Ovary (tissue), 3 donors: Measurements from ENCODE around the gene LRP10.

Experiments used
- CTCF ChIP-seq, 3 donors: fragments of 450-650 bp in 2 of 3; fragments of 200-600 bp in 1 of 3; IDR thresholded peaks; one replicate each; pipeline versions ENCODE4 v1.5.1 to v1.8.0; 2016 to 2022; ENCODE audit warnings: antibody characterized with exemption in 3 of 3, mild to moderate bottlenecking in 1 of 3
- EP300 ChIP-seq: sonication (generic); formaldehyde crosslinking; IDR thresholded peaks from one replicate; pipeline ENCODE4 v1.6.1; 2017; ENCODE audit warnings: antibody characterized with exemption
- POLR2A ChIP-seq: fragments of 450-650 bp; IDR thresholded peaks from one replicate; pipeline ENCODE4 v1.6.1; 2017; ENCODE audit warnings: antibody characterized with exemption, mild to moderate bottlenecking, moderate library complexity
- donor health status: DM: no; HTN: no; CAD: no.

GRCh38 chr14:22923746-22924145, 52.2 kb downstream of the LRP10 start:
- TF ChIP-seq CTCF (IDR thresholded peaks at IDR 0.05) (no peak), POLR2A (no peak), EP300 (no peak)
